NCI-H1436 (cell line): ENCODE data around the gene CARD19.
"Not testable (repeated sequence)": the region's sequence is repeated elsewhere in the genome, so short reads cannot be mapped to it uniquely, and the experiment has no call there.

Experiments used
- DNase-seq: peaks from one replicate; lab custom pipeline; 2025; lab: John Stamatoyannopoulos, UW

The CARD19 gene

DNA sequence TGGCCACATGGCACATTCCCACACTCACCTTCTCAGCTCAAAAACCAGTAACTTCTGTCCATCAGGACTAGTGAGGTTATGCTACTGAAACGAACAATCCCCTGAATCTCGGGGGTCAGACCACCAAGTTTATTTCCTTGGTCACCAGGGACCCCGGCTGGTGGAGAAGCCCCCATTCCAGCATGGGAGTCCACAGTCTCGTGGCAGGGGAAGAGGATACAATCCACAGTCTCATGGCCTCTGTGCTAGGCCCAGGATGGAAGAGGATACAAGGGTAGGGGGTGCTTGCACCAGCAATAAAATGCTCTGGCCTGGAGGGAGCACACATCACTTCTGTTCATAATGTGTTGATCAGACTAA is 7.4 kb upstream of the CARD19 start:
- no peak for DNase-seq

DNA sequence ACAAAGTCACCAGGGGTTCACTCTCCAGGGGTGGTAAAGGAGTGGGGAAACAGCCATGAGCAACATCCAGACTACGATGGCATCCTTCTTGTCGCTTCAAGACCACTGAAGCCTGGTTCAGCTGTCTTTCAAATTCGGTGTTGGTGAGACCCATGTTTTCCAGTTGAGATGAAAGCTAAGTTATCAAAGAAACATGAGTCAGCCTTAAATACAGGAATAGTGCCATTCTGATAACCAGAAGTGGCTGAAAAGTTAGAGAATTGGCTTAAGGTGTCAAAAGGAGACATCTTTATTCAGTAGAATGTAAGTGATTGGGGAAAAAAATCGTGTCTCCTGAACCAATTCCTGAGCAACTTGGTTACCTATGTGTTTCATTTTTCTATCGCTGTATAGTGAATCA is 7.0 kb upstream of the CARD19 start:
- no peak for DNase-seq

DNA sequence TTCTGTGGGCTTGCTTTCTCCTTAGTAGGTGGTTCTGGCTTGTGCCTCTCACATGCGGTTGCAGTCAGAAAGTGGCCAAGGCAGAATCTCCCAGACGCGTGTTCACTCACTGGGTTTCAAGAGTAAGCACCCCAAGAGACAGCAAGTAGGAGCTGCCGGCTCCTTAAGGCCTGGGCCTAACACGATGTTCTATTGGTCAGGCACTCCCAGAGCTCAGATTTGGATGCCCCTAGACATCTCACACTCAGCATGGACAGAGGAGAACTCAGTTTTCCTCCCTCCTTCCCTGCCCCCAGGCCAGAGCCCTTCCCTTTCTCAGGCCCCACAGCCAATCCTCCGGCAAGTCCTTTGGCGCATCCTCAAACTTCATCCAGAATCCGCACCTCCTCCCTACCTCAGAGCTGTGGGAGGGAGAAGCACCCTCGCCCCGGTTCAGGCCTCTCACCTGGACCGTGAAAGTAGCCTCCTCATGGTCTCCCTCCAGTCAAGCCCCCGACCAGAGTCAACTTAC is 6.5 kb upstream of the CARD19 start:
- DNase-seq: no peak

DNA sequence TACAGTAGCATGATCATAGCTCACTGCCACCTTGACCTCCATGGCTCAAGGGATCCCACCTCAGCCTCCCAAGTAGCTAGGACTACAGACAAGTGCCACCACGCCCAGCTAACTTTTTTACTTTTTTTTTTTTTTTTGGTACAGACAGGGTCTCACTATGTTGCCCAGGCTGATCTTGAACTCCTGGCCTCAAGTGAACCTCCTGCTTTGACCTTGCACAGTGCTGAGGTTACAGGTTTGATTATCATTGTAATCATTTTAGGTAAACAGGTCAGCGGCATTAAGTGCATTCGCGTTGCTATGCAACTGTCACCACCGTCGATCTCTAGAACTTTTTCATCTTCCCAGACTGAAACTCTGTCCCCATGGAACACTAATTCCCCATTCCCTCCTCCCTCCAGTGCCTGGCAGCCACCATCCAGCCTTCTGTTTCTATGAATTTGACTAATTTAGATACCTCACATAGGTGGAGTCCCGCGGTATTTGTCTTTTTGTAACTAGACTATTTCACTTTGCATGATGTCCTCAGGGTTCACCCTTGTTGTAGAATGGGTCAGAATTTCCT is 5.8 kb upstream of the CARD19 start:
- no peak for DNase-seq

DNA sequence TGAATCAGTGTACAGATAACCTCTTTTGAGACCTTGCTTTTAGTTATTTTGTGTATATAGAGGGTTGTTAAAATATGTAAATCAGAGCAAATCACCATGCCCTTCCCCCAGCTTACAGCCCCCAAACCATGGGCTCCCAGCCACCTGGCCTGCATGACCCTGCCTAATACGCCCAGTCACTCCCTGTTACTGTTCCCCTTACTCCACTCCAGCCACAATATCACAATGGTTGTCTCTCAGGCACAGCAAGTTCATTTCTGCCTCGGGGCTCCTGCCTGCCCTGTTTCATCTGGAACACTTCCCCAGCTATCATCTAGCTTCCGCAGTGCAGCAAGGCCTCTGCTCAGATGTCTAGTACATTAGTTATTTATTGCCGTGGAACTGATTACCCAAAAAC is 5.0 kb upstream of the CARD19 start:
- DNase-seq: no peak

DNA sequence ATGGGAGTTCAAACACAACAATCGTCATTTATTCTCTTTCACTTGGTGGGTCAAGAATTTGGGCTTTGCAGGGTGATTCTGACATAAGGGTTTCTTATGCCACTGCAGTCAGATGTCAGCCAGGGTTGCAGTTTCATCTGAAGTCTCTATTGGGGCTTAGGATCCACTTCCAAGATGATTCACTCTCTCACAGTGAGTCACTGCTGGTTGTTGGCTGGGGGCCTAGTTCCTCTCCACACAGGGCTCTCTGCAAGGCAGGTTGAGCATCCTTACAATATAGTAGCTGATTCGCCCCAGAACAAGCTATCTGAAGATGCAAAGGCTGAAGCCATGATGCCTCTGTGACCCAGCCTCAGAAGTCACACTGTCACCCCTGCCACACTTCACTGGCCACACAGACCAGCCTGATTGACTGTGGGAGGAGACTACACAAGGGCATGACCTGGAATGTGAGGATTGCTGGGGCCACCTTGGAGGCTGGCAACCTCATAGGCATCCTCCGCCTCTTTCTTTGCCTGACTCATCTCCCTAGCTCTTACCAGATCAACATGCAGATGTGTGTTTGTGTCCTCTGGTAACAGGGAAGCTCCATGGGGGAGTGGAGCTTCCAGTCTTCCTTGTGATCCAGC is 4.5 kb upstream of the CARD19 start:
- peak; percentile 9 for DNase-seq

DNA sequence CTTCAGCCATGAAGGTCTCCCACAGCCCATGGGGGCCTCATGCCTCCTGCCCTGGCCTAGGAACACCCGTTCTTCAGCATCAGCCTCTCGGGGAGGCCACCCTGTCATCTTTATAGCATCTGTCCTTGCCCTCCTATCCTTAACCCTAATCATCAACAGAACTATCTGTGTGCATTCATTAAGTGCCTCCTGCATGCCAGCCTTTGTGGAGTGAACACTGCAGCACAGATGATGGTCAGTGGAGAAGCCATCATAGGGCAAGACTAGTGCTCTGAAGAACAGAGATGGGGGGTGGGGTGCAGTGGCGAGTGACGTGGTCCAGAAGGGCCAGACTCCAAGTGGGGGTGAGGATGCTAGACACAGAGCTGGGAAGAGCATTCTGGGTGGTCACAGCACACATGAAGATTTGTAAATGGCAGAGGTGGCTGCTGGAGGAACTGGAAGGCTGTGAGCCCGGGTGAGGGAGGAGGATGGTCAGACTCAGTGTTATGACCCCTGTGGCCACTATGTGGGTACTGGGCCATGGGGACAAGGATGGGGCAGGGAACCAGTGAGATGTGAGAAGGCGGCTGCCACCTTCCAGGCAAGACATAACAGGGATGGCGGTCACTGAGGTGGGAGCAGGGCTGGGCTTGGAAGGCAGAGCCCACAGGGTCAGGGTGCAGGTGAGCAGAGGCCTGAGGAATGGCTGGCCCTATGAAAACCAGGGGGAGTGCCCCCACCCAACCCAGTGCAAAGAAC is 3.6 kb upstream of the CARD19 start:
- no peak for DNase-seq

DNA sequence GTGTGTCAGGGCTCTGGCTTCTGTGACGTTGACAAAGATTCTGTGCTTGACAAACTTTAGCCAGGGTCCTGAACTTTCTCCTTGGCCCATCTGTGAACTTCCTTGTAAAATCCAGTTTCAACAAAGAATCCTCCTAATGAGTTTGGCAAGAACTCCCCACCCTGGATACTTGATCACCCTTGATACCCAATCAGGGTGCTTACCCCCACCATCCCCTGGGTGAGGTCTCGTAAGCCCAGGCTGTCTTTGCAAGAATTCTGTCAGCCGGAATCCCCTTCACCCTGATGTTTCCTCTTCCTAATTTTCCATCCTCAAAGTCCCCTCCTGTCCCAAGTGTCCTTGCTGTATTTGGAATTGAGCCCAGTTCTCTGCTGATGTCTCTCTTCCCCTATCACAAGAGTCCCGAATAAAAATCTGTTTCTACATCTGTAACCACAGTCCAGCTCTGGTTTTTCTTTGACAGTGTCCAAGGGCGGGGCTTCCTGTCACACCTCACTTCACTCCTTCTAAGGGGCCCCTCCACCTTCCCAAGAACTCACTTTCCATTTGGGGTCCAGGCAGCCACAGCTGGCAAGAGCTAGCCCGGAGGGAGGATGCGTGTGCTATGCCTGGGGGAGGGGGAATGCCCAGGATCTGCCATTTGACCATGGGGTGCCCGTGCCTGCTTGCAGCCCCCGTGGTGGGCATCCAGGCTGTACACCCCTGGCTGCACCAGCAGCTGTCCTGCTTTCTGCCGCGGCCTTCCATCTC is 2.7 kb upstream of the CARD19 start:
- DNase-seq: no peak

DNA sequence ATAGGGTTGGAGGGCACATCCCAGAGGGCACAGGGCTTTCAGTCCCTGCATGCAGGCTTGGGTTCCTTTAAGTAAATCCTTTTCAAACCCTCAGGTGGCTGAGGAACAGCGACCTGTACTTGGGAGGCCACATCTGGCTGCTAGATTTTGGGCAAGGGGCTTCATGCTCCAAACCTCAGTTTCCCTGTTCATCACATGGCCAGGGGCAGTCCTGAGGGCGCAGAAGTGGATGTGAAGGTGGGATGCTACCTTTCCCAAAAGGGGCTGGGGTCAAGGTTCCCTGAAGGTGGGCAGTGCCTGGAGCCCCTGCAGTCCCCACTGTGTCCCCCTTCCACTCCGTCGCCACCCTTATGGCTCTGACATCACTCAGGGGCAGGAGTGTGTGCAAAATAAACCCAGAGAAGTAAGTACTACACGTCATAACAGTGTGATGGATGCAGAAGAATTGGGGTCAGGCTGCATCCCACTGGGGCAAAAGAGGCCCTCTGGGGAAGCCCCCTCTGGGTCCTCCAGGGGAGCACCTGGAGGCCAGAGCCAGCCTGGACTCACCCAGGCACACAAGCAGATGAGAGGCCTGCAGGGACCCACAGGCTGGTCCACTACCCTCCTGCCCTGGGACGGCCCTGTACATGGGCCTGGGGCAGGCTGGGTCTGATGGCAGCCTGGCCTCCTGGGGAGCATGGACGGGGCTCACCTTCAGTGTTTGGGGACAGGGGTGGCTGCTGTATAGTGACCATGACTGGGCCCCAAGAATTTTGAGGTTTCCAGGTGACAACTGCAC is 1.9 kb upstream of the CARD19 start:
- no peak for DNase-seq

DNA sequence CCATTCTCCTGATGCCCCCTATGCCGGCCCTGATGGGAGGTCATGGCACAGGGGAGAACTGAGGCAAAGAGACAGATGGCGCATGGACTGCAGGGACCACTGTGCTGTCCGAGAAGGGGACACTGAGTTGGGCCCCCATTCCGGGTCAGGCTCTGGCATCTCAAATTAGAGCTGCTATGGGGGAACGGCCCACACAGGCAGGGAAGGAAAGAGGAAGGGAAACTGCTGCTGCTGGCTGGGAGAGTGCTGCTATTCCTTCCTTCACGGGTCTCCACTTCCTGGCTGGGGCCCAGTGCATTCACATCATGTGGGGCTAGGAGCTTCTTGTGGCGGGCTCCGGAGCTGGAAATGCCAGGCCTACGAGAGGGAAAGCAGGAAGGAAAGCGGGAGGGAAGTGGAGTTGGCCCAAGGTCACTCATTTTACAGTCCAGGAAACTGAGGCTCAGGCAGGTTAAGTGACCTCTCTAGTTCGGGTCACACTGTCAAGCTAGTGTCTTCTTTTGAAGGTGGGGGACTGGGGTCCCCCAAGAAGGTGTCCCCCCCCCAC is 1.3 kb upstream of the CARD19 start:
- no peak for DNase-seq

DNA sequence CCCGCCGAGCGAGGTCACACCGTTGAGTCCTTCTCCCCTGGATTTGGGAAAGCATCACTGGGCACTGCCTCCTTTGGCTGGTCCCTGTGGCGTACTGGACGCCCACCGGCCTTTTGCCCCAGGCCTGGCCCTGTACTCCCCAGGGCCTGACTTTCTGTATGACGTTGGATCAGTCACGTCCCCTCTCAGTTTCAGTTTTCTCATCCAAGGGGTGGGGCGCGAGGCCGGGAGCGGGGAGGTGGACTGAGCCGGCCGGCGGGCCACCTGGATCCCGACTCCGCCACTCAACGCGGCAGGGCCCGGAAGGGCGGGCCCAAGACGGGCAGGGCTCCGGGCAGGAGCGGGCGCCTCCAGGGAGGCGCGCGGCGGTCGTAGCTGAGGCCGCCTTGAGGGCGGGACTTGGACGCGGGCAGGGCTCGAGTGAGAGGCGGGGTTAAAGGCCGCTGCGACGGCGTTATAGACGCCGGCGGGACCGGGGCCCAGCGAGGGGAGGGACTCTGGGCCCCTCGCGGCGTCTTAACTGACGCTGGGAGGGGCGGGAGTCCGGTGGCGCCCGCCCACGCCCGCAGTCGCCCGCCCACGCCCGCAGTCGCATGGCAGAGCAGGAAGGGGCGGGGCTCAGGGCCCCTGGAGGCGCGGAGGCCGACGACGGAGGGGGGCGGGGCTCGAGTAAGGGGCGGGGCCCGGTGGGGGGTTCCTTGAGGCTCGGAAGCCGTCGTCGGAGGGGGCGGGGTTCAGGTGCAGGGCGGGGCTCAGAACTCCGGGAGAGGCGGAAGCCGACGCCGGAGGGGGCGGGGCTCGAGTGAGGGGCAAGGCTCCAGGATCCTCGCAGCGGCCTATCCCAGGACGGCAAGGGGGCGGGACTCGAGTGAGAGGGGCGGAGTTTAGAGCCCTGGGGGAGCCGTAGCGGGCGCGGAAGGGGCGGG is 549 bp upstream of the CARD19 start:
- peak; percentile 99 for DNase-seq

DNA sequence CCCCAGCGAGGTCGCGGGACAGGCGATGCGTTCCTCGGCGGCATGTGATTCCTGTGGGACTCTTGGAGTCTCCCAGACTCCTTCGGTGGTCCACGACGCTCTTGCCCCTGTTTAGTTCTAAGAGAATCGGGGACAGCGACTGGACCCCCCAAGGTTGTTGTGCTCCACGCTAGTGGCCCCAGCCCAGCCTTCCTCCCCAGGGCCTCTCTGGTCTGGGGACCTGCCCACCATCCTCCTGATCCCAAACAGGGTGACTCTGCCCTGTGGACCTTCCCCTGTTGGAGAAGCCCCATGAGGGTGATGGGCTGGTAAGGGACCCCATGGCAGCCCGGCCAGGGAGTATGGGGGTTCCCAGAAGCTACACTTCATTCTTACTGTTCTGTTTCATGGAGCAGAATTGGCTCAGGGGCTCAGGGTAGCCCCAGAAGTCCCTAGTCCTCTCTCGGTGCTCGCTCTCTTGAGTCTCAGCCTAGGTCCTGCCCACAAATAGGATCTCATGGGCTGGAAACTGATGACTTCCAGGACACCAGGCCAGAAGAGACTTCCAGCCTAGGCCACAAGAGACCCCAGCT is 880 bp downstream of the CARD19 start:
- no peak for DNase-seq

DNA sequence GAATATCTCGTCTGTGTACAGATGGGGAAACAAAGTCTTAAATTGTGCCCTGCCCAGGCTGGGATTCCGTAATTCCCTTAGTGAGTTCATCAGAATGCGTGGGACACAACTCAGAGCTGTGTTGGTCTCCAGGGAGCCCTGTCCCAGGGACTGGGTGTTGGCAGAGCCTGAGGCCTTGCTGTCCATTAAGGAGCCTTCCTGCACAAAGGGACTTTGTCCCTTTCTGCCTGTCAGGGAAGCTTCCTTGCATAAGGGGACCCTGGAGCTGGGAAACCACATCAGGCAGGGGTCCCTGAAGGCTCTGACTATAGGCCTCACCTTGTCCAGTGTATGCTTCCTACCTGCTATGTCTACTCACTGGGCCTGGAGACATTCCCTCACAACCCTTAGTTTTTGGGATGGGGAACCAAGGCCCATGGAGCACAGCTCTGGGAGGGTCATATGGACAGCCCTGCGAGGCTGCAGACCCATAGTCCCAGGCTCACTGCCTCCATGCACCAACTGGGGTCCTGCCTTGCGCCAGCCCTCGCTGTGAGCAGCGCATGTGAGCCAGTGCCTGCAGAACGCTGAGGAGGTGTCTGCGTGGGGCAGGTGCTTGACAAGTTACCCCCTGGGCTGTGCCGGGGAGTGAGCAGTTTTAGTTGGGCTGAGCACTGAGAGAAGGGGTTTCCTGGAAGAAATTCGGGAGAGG is 1.6 kb downstream of the CARD19 start:
- no peak for DNase-seq

DNA sequence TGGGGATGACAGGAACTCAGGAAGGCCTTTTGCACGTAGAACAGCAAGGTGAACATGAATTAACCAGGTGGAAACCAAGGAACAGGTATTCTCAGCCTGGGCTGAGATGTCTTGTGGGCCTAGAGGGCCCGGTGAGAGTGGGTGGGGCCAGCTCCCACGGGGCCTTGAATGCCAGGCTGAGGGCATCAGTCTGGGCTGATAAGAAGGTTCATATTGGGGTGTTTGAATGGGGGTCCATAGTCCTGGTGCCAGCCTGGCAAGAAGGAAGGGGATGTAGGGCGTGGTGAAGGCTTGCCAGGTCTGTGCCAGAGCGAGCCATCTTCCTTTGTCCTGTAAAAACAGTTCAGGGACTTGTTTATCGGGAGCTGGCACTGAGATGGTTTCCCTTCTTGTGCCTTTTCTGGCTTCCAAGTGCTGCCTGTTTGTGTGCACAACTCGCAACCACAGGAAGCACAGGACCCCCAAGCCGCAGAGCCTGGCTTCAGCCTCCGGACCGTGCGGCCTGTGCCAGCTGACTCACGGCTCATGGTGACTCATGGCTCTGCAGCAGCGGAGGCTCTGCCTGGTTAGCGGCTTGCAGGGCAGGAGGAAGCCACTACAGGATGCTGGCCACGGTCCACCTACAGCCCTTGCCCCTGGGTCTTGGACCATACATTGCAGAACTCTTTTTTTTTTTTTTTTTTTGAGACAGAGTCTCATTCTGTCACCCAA is 2.4 kb downstream of the CARD19 start:
- DNase-seq: no peak

DNA sequence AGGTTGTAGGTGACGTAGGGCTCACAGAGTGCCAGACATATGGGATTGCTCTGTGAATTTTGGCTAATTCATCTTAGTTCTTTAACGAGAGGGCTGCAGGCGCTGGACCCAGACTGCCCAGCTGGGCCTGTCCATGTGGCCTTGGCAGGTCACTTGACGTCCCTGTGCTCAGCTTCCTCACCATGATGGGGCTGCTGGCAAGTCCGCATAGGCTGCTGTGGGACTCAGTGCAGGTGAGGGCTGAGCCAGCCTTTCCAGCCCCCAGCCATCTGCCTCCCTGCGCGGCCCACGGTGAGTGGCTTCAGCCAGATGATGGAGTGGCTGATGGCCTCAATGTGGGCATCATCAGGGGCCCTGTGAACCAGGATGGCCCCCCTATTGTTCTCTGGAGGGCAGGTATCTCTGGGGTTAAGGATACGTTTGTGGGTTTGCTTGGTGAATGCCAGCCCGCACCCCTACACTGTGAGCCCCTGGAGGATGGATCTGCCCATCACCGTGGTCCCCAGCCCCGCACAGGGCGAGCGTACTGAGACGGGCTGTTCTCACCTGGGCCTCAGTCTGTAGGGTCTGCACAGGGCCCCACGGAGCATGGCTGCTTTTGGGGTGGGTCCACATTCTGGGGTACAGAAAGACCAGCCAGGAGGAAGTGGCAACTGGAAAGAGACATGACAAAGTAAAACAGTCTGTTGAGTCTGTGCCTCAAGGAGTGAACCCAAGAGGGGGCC is 3.7 kb downstream of the CARD19 start:
- no peak for DNase-seq

DNA sequence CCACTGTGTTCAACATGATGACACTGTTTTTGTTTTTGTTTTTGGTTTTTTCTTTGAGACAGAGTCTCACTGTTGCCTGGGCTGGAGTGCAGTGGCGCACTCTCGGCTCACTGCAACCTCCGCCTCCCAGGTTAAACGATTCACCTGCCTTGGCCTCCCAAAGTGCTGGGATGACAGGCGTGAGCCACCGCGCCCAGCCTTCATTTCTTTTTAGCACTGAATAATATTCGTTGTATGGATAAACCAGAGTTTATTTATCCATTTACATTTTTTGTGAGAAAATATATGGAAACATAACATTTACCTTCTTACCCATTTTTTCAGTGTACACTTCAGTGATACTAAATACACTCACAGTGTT is 4.2 kb downstream of the CARD19 start:
- DNase-seq: no peak

DNA sequence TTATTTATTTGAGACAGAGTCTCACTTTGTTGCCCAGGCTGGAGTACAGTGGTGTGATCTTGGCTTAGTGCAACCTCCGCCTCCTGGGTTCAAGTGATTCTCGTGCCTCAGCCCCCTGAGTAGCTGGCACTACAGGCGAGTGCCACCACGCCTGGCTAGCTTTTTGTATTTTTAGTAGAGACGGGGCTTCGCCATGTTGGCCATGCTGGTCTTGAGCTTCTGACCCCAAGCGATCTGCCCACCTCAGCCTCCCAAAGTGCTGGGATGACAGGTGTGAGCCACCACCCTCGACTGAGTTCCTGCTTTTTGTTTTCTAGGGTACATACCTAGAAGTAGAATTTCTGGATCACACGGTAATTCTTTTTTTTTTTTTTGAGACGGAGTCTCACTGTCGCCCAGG is 5.1 kb downstream of the CARD19 start:
- DNase-seq: not testable (repeated sequence)

DNA sequence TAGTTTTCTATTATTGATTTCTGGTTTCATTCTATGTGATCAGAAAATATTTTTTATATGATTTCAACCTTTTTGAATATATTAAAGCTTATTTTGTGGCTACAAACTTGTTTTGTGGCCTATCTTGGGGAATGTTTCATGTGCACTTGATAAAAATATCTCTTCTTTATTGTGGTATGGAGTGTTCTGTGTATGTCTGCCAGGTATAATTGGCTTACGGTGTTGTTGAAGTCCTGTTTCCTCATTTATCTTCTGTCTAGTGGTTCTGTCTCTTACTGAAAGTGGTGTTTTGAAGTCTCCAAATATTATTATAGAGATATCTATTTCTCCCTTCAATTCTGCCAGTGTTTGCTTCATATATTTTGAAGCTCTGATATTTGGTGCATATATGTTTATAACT is 9.6 kb downstream of the CARD19 start:
- no peak for DNase-seq
